ENCODE data around the gene SEC22A.

The SEC22A gene

DNA sequence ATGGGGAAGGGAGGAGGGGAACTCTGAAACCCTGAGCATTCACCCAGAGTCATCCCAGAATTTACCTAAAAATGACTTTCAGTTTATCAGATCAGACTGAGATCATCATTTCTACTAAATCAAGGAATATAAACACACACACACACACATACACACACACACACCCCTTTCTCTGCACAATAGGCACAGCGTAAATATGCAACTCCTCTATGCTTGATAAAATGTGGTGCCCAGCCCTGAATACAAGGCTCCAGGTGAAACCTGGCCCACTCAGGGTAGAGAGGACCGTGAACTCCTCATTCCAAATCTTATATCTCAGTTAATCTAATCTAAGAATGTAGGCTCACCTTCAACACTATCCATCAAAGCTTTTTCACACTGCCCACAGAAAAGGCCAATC lies 31.8 kb upstream of the SEC22A start:
- H3K4me2 ChIP-seq (ENCODE audit: low read length) = no peak overlapping the region
- H3K36me3 ChIP-seq (ENCODE audit: insufficient read depth, low read length) = peaks cover 6% of the 10 kb centered on the region
- H3K79me2 ChIP-seq (ENCODE audit: insufficient read depth, low read length) = no peaks in the 10 kb centered on the region
- no peak overlapping the region for H3K27ac ChIP-seq (ENCODE audit: low read depth, low read length, poor library complexity, severe bottlenecking)
- H3F3A ChIP-seq (ENCODE audit: insufficient read depth, low read length) = no peaks in the 10 kb centered on the region
- no peaks in the 10 kb centered on the region for H4K20me1 ChIP-seq (ENCODE audit: insufficient read depth, low read length)
- H3K27me3 ChIP-seq (ENCODE audit: insufficient read depth, low read length) = no peaks in the 10 kb centered on the region
- H3K4me3 ChIP-seq (ENCODE audit: low read depth, low read length, poor library complexity, severe bottlenecking) = no peak overlapping the region
- TF ChIP-seq CTCF (IDR thresholded peaks at IDR 0.05; ENCODE audit: low read length) (no peak), EZH2 (IDR thresholded peaks at IDR 0.05; ENCODE audit: borderline replicate concordance, low read length) (no peak)
- H2AFZ ChIP-seq (ENCODE audit: low read length) = no peak overlapping the region
- H3K9me2 ChIP-seq (ENCODE audit: low read depth, low read length) = no peaks in the 10 kb centered on the region
- H3K4me1 ChIP-seq (ENCODE audit: insufficient read depth, low read length, severe bottlenecking) = no peaks in the 10 kb centered on the region
- 0 out of 2 replicates have a peak, but pooled peaks cover 7% of the 10 kb centered on the region for H3K9me3 ChIP-seq (ENCODE audit: low read length)
- H3K9ac ChIP-seq (ENCODE audit: low read length) = no peak overlapping the region

DNA sequence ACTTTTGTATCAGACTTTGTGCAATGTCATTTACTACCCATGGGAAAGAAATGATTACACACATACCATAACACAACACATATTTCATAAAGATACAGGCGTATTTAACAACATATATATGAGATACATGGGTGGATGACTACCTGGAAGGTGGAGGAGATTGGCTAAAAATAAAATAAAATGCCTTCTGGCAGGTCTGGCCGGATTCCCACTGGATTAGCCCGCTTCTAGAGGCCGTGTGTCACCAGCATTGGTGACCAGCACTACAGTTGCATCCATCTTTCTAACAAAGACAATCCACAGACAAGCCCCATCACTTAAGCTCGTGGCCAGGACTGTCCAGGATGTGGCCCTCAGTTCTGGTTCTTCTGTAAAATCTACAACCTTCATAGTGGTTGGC lies 21.0 kb upstream of the SEC22A start:
- Histone ChIP-seq H3K9me3 (ENCODE audit: low read length) (no peaks in the 10 kb centered on the region; the same call in 1 of the 2 replicates), H2AFZ (ENCODE audit: low read length) (no peak overlapping the region), H4K20me1 (ENCODE audit: insufficient read depth, low read length) (no peaks in the 10 kb centered on the region), H3K27me3 (ENCODE audit: insufficient read depth, low read length) (no peaks in the 10 kb centered on the region), H3K79me2 (ENCODE audit: insufficient read depth, low read length) (no peaks in the 10 kb centered on the region), H3K4me2 (ENCODE audit: low read length) (no peak overlapping the region), H3K36me3 (ENCODE audit: insufficient read depth, low read length) (no peaks in the 10 kb centered on the region), H3K9me2 (ENCODE audit: low read depth, low read length) (no peaks in the 10 kb centered on the region), H3K4me1 (ENCODE audit: insufficient read depth, low read length, severe bottlenecking) (no peaks in the 10 kb centered on the region), H3K4me3 (ENCODE audit: low read depth, low read length, poor library complexity, severe bottlenecking) (no peak overlapping the region), H3K9ac (ENCODE audit: low read length) (no peak overlapping the region), H3K27ac (ENCODE audit: low read depth, low read length, poor library complexity, severe bottlenecking) (no peak overlapping the region), H3F3A (ENCODE audit: insufficient read depth, low read length) (no peaks in the 10 kb centered on the region)
- no peak for TF ChIP-seq EZH2 (IDR thresholded peaks at IDR 0.05; ENCODE audit: borderline replicate concordance, low read length)
- no peak for TF ChIP-seq CTCF (IDR thresholded peaks at IDR 0.05; ENCODE audit: low read length)

GRCh38 chr3:123186695-123187094 lies 15.0 kb upstream of the SEC22A start:
- Histone ChIP-seq H2AFZ (ENCODE audit: low read length) (no peak overlapping the region), H3K27me3 (ENCODE audit: insufficient read depth, low read length) (no peaks in the 10 kb centered on the region), H3K79me2 (ENCODE audit: insufficient read depth, low read length) (no peaks in the 10 kb centered on the region), H3F3A (ENCODE audit: insufficient read depth, low read length) (no peaks in the 10 kb centered on the region), H3K9ac (ENCODE audit: low read length) (no peak overlapping the region), H4K20me1 (ENCODE audit: insufficient read depth, low read length) (no peaks in the 10 kb centered on the region), H3K27ac (ENCODE audit: low read depth, low read length, poor library complexity, severe bottlenecking) (no peak overlapping the region), H3K4me3 (ENCODE audit: low read depth, low read length, poor library complexity, severe bottlenecking) (no peak overlapping the region), H3K9me2 (ENCODE audit: low read depth, low read length) (no peaks in the 10 kb centered on the region), H3K4me1 (ENCODE audit: insufficient read depth, low read length, severe bottlenecking) (no peaks in the 10 kb centered on the region), H3K9me3 (ENCODE audit: low read length) (no peaks in the 10 kb centered on the region; the same call in 1 of the 2 replicates), H3K4me2 (ENCODE audit: low read length) (no peak overlapping the region), H3K36me3 (ENCODE audit: insufficient read depth, low read length) (no peaks in the 10 kb centered on the region)
- no peak for TF ChIP-seq EZH2 (IDR thresholded peaks at IDR 0.05; ENCODE audit: borderline replicate concordance, low read length)
- no peak for TF ChIP-seq CTCF (IDR thresholded peaks at IDR 0.05; ENCODE audit: low read length)
